Measurements from ENCODE around the gene SELENBP1. TPM values are rescaled to one million over a fixed set of nuclear protein-coding genes. Genes with fewer than 3 reads are reported as not detected.

SELENBP1 gene
- total RNA-seq: 10 to 100 TPM; 41.8 to 67.6 TPM

DNA sequence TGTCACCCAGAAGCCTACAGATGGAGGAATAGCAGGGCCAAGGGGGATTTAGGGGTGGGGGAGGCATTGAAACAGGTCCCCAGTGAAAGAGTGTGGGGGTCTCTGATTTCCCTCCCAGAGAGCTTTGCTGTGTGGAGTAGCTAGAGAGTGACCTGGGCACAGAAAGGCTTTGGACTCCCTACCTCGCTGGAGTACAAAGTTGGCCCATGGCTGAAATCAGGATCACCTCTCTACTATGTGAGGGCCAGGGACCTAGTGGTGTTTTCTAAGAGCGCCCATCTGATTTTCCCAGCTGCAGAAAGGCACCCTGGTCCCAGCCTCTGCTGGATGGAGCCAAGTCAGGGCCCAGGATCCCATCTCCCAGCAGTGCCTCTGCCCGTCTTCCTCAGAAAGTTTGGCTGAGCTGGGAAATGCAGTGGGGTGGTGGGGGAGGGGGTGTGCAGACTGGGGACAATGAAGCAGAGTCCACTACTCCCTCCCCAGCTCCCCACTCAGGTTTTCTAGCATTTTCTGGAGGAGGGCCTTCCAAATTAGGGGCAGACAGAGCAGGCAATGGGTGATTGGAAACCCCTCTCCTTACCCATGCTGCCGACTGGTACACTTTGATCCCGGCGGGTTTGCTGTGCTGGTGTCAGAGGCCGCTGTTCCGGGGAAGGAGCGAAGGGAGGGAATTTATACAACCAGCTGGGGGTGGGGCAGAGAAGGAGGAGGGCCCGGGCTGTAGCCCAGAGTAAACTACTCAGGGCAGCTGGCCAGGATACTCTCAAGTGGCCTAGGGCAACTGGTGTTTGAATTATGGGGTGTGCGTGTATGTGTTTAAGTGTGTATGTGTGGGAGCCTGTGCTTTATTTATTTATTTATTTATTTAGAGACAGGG, at the start of gene SELENBP1:
Gene SELENBP1, minus strand, starts transcription at position 648 of the 877 bp plus-strand sequence. Its CDS starts 64 bp downstream, at position 584.
- no peaks in the 10 kb centered on the region for H3K27me3 ChIP-seq (replicated peaks; ENCODE audit: insufficient read depth)
- H3K4me1 ChIP-seq (ENCODE audit: control insufficient read depth in 1 of 2, low read depth in 2 of 2): peaks cover 27 to 43% of the 10 kb centered on the region in 2 donors
- DNase-seq (ENCODE audit: low spot score) (peak; percentile 52), ATAC-seq (ENCODE audit: insufficient number of reproducible peaks, low FRiP score, low read depth) (peak; percentile 68)
- peak within 1 kb of the TSS; percentile 69 to 74 for H3K27ac ChIP-seq
- no peaks in the 10 kb centered on the region for H3K9me3 ChIP-seq
- H3K36me3 ChIP-seq: peaks cover 12% of the 10 kb centered on the region
- TF ChIP-seq, protein P1, sequence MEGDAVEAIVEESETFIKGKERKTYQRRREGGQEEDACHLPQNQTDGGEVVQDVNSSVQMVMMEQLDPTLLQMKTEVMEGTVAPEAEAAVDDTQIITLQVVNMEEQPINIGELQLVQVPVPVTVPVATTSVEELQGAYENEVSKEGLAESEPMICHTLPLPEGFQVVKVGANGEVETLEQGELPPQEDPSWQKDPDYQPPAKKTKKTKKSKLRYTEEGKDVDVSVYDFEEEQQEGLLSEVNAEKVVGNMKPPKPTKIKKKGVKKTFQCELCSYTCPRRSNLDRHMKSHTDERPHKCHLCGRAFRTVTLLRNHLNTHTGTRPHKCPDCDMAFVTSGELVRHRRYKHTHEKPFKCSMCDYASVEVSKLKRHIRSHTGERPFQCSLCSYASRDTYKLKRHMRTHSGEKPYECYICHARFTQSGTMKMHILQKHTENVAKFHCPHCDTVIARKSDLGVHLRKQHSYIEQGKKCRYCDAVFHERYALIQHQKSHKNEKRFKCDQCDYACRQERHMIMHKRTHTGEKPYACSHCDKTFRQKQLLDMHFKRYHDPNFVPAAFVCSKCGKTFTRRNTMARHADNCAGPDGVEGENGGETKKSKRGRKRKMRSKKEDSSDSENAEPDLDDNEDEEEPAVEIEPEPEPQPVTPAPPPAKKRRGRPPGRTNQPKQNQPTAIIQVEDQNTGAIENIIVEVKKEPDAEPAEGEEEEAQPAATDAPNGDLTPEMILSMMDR (IDR thresholded peaks at IDR 0.05): no peak
- peak within 1 kb of the TSS; percentile 67 for H3K4me3 ChIP-seq

DNA sequence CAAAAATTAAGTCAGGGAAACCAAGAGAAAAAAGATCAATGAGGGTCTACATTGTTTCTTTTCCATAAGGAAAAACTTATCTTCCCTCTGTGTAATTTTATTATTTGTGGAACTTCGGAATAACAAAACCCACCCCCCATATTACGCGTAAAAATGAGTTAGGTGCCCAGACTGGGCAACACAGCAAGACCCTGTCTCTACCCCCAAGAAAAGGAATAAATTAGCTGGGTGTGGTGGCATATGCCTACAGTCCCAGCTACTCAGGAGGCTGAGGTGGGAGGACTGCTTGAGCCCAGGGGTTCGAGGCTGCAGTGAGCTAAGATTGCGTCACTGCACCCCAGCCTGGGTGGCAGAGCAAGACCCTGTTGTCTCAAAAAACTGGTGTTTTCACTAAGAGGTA, 47.3 kb upstream of the SELENBP1 start:
- H3K36me3 ChIP-seq: peaks cover 35% of the 10 kb centered on the region
- TF ChIP-seq, protein P1 (IDR thresholded peaks at IDR 0.05): no peak
- H3K4me3 ChIP-seq: no peak overlapping the region
- H3K27me3 ChIP-seq (replicated peaks; ENCODE audit: insufficient read depth): no peaks in the 10 kb centered on the region
- H3K4me1 ChIP-seq (ENCODE audit: control insufficient read depth in 1 of 2, low read depth in 2 of 2): no peaks in the 10 kb centered on the region
- H3K27ac ChIP-seq: no peak overlapping the region
- no peak for ATAC-seq (ENCODE audit: insufficient number of reproducible peaks, low FRiP score, low read depth)
- DNase-seq (ENCODE audit: low spot score): no peak
- H3K9me3 ChIP-seq: no peaks in the 10 kb centered on the region

DNA sequence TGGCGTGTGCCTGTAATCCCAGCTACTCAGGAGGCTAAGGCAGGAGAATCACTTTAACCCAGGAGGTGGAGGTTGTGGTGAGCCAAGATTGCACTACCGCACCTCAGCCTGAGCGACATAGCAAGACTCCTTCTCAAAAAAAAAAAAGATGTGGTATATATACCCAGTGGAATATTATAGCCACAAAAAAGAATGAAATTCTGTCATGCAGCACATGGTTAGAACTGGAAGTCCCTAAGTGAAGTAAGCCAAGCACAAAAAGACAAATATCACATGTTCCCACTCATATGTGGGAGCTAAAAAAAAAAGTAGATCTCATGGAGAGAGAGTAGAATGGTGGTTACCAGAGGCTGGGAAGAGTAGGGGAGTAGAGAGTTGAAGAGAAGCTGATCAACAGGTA, 45.6 kb upstream of the SELENBP1 start:
- no peak overlapping the region for H3K4me3 ChIP-seq
- peaks cover 33% of the 10 kb centered on the region for H3K36me3 ChIP-seq
- H3K27ac ChIP-seq: no peak overlapping the region
- TF ChIP-seq, protein P1 (IDR thresholded peaks at IDR 0.05): no peak
- ATAC-seq (ENCODE audit: insufficient number of reproducible peaks, low FRiP score, low read depth) (no peak), DNase-seq (ENCODE audit: low spot score) (no peak)
- no peaks in the 10 kb centered on the region for H3K27me3 ChIP-seq (replicated peaks; ENCODE audit: insufficient read depth)
- no peaks in the 10 kb centered on the region for H3K4me1 ChIP-seq (ENCODE audit: control insufficient read depth in 1 of 2, low read depth in 2 of 2)
- no peaks in the 10 kb centered on the region for H3K9me3 ChIP-seq

DNA sequence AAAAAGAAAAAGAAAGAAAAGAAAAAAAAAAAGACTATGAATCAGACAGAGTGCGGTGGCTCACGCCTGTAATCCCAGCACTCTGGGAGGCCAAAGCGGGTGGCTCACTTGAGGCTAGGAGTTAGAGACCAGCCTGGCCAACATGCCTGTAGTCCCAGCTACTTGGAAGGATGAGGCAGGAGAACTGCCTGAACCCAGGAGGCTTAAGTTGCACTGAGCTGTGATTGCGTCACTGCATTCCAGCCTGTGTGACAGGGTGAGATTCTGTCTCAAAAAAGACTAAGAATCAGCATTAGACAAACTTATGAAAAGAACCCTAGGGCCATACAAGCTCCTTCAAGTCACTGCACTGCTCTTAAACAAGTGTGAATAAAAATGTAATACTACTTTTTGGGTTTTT, 43.7 kb upstream of the SELENBP1 start:
- Histone ChIP-seq H3K27me3 (replicated peaks; ENCODE audit: insufficient read depth) (no peaks in the 10 kb centered on the region), H3K9me3 (no peaks in the 10 kb centered on the region), H3K36me3 (peaks cover 22% of the 10 kb centered on the region), H3K4me3 (no peak overlapping the region), H3K27ac (no peak overlapping the region), H3K4me1 (ENCODE audit: control insufficient read depth in 1 of 2, low read depth in 2 of 2) (no peaks in the 10 kb centered on the region)
- ATAC-seq (ENCODE audit: insufficient number of reproducible peaks, low FRiP score, low read depth) (no peak), DNase-seq (ENCODE audit: low spot score) (no peak)
- TF ChIP-seq, protein P1 (IDR thresholded peaks at IDR 0.05): no peak

DNA sequence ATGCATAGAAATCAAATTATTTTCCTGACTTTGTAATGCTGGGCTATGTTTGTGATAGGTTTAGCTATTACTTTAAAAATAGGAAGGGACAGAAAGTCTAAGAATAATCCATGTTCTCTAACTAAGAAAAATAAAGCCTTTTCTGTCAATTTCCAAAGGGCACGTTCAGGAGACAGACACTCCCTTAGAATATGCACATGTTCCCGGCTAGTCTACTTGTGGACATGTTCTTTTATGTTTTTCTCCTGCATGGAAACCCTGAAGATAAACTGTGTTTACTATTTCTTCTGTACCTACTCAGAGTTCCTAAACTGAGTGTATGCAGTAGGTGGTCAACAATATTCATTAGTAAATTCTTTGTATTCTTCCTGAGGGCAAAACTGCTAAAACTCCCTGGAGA, 39.4 kb upstream of the SELENBP1 start:
- Histone ChIP-seq H3K27me3 (replicated peaks; ENCODE audit: insufficient read depth) (no peaks in the 10 kb centered on the region), H3K4me3 (no peak overlapping the region), H3K27ac (no peak overlapping the region), H3K9me3 (no peaks in the 10 kb centered on the region), H3K4me1 (ENCODE audit: control insufficient read depth in 1 of 2, low read depth in 2 of 2) (no peaks in the 10 kb centered on the region), H3K36me3 (peaks cover 53% of the 10 kb centered on the region)
- ATAC-seq (ENCODE audit: insufficient number of reproducible peaks, low FRiP score, low read depth) (no peak), DNase-seq (ENCODE audit: low spot score) (no peak)
- TF ChIP-seq, protein P1 (IDR thresholded peaks at IDR 0.05): no peak

All from thoracic aorta (tissue), 2 donors.